ENCODE data around the gene EMILIN1.

GRCh38 chr2:27033253-27033852 is 45.1 kb upstream of the EMILIN1 start:
- no peak for TF ChIP-seq CTCF (IDR thresholded peaks at IDR 0.05)
- no peak for TF ChIP-seq POLR2A (IDR thresholded peaks at IDR 0.05)
